ENCODE results near the gene OR10AD1.
"Not testable (repeated sequence)": the region's sequence is repeated elsewhere in the genome, so short reads cannot be mapped to it uniquely, and the experiment has no call there.

OR10AD1 gene

GRCh38 chr12:48219631-48220030 lies 16.5 kb upstream of the OR10AD1 start:
- TF ChIP-seq CTCF (conservative IDR thresholded peaks at IDR 0.05): no peak
- no peak for TF ChIP-seq ZFX (IDR thresholded peaks at IDR 0.05)

GRCh38 chr12:48216785-48217184 lies 13.7 kb upstream of the OR10AD1 start:
- no peak overlapping the region for H3K27ac ChIP-seq
- TF ChIP-seq ZFX (IDR thresholded peaks at IDR 0.05): no peak
- no peak for TF ChIP-seq CTCF (conservative IDR thresholded peaks at IDR 0.05)

More at GRCh38 chr12:48219631-48220030, 16.5 kb upstream of the OR10AD1 start:
- no peak overlapping the region for H3K27ac ChIP-seq

- not testable (repeated sequence) for H3K27ac ChIP-seq
These were observed 6.4 kb upstream of the OR10AD1 start for GRCh38 chr12:48209495-48209894.

GRCh38 chr12:48202766-48203165 lies 326 bp downstream of the OR10AD1 start:
- H3K27ac ChIP-seq: no peak overlapping the region
- TF ChIP-seq ZFX (IDR thresholded peaks at IDR 0.05): no peak
- no peak for TF ChIP-seq CTCF (conservative IDR thresholded peaks at IDR 0.05)

GRCh38 chr12:48201516-48201915 lies 1.6 kb downstream of the OR10AD1 start:
- H3K27ac ChIP-seq: no peak overlapping the region
- TF ChIP-seq CTCF (conservative IDR thresholded peaks at IDR 0.05) (no peak), ZFX (IDR thresholded peaks at IDR 0.05) (no peak)

- TF ChIP-seq CTCF (conservative IDR thresholded peaks at IDR 0.05) (no peak), ZFX (IDR thresholded peaks at IDR 0.05) (no peak)
- H3K27ac ChIP-seq: no peak overlapping the region
These were observed 2.0 kb downstream of the OR10AD1 start for GRCh38 chr12:48201091-48201490.

- H3K27ac ChIP-seq: no peak overlapping the region
- TF ChIP-seq CTCF (conservative IDR thresholded peaks at IDR 0.05): no peak
- TF ChIP-seq ZFX (IDR thresholded peaks at IDR 0.05): no peak
These were observed 3.3 kb downstream of the OR10AD1 start for GRCh38 chr12:48199774-48200221.

GRCh38 chr12:48198985-48199384 lies 4.1 kb downstream of the OR10AD1 start:
- H3K27ac ChIP-seq: no peak overlapping the region
- no peak for TF ChIP-seq ZFX (IDR thresholded peaks at IDR 0.05)

- H3K27ac ChIP-seq: no peak overlapping the region
- TF ChIP-seq CTCF (conservative IDR thresholded peaks at IDR 0.05) (no peak), ZFX (IDR thresholded peaks at IDR 0.05) (no peak)
These were observed 4.5 kb downstream of the OR10AD1 start for GRCh38 chr12:48198672-48198971.

Measured in C4-2B (cell line).